ENCODE data around the gene NBAS. TPM values are rescaled to one million over a fixed set of nuclear protein-coding genes. Genes with fewer than 3 reads are reported as not detected.

The NBAS gene
- total RNA-seq, 1 experiment from 2014 or later, result 28.9 TPM

DNA sequence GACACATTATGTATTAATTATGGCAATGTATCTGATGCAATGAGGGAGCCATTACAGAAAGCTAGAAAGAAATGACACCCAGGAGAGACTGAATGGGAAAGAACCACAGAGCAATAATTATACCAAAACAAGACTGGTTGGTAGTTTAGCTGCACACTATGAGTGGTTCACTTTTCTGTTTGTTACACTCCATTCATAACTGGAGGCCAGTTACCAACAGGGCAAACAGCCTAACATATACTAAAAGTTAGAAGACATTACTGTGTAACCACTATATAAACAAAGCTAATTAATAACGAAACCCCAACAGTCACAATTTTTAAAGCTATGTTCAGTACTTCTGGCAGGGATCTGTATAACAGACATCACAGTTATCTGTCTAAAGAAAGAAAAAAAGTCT lies 49.4 kb downstream of the NBAS start:
- TF ChIP-seq, protein P1, sequence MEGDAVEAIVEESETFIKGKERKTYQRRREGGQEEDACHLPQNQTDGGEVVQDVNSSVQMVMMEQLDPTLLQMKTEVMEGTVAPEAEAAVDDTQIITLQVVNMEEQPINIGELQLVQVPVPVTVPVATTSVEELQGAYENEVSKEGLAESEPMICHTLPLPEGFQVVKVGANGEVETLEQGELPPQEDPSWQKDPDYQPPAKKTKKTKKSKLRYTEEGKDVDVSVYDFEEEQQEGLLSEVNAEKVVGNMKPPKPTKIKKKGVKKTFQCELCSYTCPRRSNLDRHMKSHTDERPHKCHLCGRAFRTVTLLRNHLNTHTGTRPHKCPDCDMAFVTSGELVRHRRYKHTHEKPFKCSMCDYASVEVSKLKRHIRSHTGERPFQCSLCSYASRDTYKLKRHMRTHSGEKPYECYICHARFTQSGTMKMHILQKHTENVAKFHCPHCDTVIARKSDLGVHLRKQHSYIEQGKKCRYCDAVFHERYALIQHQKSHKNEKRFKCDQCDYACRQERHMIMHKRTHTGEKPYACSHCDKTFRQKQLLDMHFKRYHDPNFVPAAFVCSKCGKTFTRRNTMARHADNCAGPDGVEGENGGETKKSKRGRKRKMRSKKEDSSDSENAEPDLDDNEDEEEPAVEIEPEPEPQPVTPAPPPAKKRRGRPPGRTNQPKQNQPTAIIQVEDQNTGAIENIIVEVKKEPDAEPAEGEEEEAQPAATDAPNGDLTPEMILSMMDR (conservative IDR thresholded peaks at IDR 0.05), result no peak
- no peak for TF ChIP-seq EZH2 (IDR thresholded peaks at IDR 0.05; ENCODE audit: low read depth)
- intact Hi-C loops (cut with micrococcal nuclease; ENCODE audit: unreplicated experiment), result no loop called here
- no peak for DNase-seq
- peaks cover 12% of the 10 kb centered on the region; the same call in 1 of the 2 replicates for H3K36me3 ChIP-seq (ENCODE audit: low read depth)
- BruUV-seq (replicated peaks), result no TSS peak
- no peaks in the 10 kb centered on the region for H3K9me2 ChIP-seq (ENCODE audit: insufficient read depth)
- H3K27ac ChIP-seq, result no peak overlapping the region
- no peaks in the 10 kb centered on the region for H3K9me3 ChIP-seq (ENCODE audit: insufficient read depth, low read depth)
- H3F3A ChIP-seq (ENCODE audit: insufficient read depth, low read depth), result no peaks in the 10 kb centered on the region
- CTCF ChIA-PET, result no interaction called here
- no peaks in the 10 kb centered on the region for H3K79me2 ChIP-seq (ENCODE audit: low read depth)
- no peaks in the 10 kb centered on the region for H4K20me1 ChIP-seq (ENCODE audit: insufficient read depth)
- H3K4me3 ChIP-seq, result no peak overlapping the region
- H2AFZ ChIP-seq, result no peak overlapping the region
- no peaks in the 10 kb centered on the region for H3K27me3 ChIP-seq (ENCODE audit: insufficient read depth, low read depth)
- H3K4me1 ChIP-seq (replicated peaks; ENCODE audit: insufficient read depth), result no peaks in the 10 kb centered on the region; the same call in 1 of the 2 replicates
- POLR2A ChIA-PET (ENCODE audit: unreplicated experiment), result no interaction called here
- no peak overlapping the region for H3K4me2 ChIP-seq

DNA sequence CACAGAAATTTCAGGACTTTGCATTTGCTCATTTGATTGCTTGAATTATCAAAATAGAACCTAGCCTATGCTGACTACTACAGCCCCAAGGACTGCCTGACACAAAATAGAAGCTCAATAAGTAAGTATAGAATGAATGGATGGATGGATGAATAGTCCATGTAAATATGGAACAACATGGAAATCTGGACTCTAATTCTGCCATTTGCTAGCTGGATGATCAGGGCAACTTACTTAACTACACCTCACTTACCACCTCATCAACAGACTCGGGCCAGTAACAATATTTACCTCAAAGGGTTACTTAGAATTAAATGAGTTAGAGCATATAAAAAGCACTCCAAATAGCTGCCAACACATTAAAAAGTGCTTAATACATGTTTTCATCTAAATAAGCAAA lies 50.6 kb downstream of the NBAS start:
- Histone ChIP-seq H3K4me1 (replicated peaks; ENCODE audit: insufficient read depth) (no peaks in the 10 kb centered on the region; the same call in 1 of the 2 replicates), H3K9me3 (ENCODE audit: insufficient read depth, low read depth) (no peaks in the 10 kb centered on the region), H3K27ac (no peak overlapping the region), H3K4me3 (no peak overlapping the region), H3K79me2 (ENCODE audit: low read depth) (no peaks in the 10 kb centered on the region), H3K36me3 (ENCODE audit: low read depth) (peaks cover 12% of the 10 kb centered on the region; the same call in 1 of the 2 replicates), H3K4me2 (no peak overlapping the region), H4K20me1 (ENCODE audit: insufficient read depth) (no peaks in the 10 kb centered on the region), H2AFZ (no peak overlapping the region), H3F3A (ENCODE audit: insufficient read depth, low read depth) (no peaks in the 10 kb centered on the region), H3K27me3 (ENCODE audit: insufficient read depth, low read depth) (no peaks in the 10 kb centered on the region), H3K9me2 (ENCODE audit: insufficient read depth) (no peaks in the 10 kb centered on the region)
- DNase-seq, result no peak
- ChIA-PET CTCF (no interaction called here), POLR2A (ENCODE audit: unreplicated experiment) (no interaction called here)
- TF ChIP-seq, protein P1 (conservative IDR thresholded peaks at IDR 0.05), result no peak
- TF ChIP-seq EZH2 (IDR thresholded peaks at IDR 0.05; ENCODE audit: low read depth), result no peak
- intact Hi-C loops (cut with micrococcal nuclease; ENCODE audit: unreplicated experiment), result no loop called here
- no TSS peak for BruUV-seq (replicated peaks)

DNA sequence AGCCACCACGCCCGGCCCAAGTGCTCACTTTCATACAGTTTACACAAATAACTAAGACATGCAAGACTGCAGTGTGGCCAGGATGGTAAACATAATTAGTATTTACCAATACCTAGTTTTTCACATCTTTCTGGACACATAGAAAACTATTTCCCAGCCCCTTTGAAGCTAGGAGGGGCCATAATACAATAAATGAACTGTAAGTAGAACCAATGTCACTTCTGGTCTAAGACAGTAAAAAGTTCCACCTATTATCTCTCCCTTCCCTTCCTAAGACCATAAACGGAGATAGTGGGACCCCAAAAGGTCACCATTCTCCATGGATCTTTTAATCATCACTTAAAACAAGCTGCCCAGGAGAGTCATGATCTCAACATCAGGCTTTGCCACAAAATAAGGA lies 51.0 kb downstream of the NBAS start:
- Histone ChIP-seq H3K36me3 (ENCODE audit: low read depth) (peaks cover 12% of the 10 kb centered on the region; the same call in 1 of the 2 replicates), H3F3A (ENCODE audit: insufficient read depth, low read depth) (no peaks in the 10 kb centered on the region), H3K4me2 (no peak overlapping the region), H3K27ac (no peak overlapping the region), H3K4me1 (replicated peaks; ENCODE audit: insufficient read depth) (no peaks in the 10 kb centered on the region; the same call in 1 of the 2 replicates), H3K9me3 (ENCODE audit: insufficient read depth, low read depth) (no peaks in the 10 kb centered on the region), H4K20me1 (ENCODE audit: insufficient read depth) (no peaks in the 10 kb centered on the region), H3K9me2 (ENCODE audit: insufficient read depth) (no peaks in the 10 kb centered on the region), H3K4me3 (no peak overlapping the region), H3K27me3 (ENCODE audit: insufficient read depth, low read depth) (no peaks in the 10 kb centered on the region), H2AFZ (no peak overlapping the region), H3K79me2 (ENCODE audit: low read depth) (no peaks in the 10 kb centered on the region)
- POLR2A ChIA-PET (ENCODE audit: unreplicated experiment), result no interaction called here
- TF ChIP-seq, protein P1 (conservative IDR thresholded peaks at IDR 0.05), result no peak
- TF ChIP-seq EZH2 (IDR thresholded peaks at IDR 0.05; ENCODE audit: low read depth), result no peak
- no peak for DNase-seq
- CTCF ChIA-PET, result no interaction called here
- intact Hi-C loops (cut with micrococcal nuclease; ENCODE audit: unreplicated experiment), result no loop called here
- BruUV-seq (replicated peaks), result no TSS peak
